GM21423 (cell line): ENCODE measurements around the gene ANGPT4.
"Not testable (repeated sequence)": the region's sequence is repeated elsewhere in the genome, so short reads cannot be mapped to it uniquely, and the experiment has no call there.

Experiments used
- ATAC-seq: cut with Tn5 transposase; IDR thresholded peaks from one replicate; pipeline ENCODE4 v1.9.1; 2021; ENCODE audit warnings: mild to moderate bottlenecking, moderate library complexity; ENCODE audit not compliant: unreplicated experiment

Gene ANGPT4

DNA sequence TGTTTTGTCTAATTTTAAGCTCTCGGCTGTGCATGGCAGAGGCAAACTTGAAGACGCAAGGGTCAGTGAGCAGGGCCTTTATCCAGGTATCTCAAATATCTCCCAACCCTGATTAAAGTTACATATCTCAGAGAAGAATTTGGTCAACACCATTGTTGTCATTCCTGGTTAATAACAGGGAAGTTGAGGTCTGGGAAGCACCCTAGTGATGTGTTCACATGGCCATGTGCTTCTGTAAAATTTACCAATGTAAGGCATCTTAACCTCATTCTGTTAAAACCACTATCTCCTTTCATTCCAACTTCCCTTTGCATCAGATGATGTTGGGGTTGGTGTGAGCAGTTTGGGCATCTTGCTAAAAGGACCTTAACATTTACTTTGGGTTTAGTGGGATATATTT, 86.6 kb downstream of the ANGPT4 start:
- ATAC-seq = no peak

DNA sequence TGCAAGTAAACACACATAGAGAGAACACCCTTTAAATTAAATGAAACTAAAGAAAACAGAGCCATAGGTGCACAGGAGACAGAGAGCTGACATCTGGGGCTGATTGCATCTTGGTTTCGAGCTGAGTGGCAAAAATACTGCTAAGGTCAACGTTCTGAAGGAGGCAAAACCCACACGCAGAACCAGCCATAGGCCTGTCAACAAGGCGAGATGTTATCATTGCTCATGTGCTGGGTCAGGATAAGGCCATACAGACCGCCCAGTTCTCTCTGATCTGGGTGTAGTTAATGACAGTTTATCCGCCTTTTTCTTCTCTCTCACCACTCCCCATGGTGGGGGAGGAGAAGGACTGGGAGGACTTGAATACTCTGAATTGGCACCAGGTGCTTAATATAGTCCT, 87.1 kb downstream of the ANGPT4 start:
- ATAC-seq = no peak

DNA sequence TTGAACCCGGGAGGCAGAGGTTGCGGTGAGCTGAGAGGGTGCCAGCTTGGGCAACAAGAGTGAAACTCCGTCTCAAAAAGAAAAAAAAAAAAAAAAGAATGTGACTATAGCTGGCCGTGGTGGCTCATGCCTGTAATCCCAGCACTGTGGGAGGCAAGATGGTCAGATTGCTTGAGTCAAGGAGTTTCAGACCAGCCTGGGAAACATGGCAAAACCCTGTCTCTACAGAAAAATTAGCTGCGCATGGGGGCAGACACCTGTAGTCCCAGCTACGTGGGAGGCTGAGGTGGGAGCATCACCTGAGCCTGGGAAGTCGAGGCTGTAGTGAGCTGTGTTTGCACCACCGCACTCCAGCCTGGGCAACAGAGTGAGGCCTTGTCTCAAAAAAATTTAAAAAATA, 88.2 kb downstream of the ANGPT4 start:
- ATAC-seq = not testable (repeated sequence)

DNA sequence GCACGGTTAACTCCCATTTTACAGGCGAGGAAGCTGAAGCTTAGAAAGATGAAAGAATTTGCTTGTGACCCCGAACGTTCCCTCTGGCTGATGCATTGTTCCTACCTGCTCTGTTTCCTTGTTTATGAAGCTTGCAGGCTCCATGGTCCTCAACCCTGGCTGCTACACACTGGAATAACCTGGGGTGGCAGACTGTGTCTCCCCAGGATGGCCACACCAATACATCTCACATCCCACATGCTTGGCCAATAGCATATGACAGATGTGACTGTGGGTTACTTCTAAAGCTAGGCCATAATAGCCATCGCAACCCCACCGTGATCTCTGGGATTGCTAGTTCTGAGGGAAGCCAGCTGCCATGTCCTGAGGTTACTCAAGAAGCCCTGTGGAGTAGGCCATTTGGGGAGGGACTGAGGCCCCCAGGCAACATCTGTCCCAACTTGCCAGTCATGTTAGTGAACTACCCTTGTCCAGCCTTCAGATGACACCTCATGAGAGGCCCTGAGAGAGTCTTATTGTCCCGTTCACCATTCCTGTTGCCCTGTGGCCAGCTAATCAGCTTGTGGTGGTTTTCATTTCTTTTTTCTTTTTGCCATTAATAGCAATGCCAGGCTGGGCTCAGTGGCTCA, 89.3 kb downstream of the ANGPT4 start:
- no peak for ATAC-seq

DNA sequence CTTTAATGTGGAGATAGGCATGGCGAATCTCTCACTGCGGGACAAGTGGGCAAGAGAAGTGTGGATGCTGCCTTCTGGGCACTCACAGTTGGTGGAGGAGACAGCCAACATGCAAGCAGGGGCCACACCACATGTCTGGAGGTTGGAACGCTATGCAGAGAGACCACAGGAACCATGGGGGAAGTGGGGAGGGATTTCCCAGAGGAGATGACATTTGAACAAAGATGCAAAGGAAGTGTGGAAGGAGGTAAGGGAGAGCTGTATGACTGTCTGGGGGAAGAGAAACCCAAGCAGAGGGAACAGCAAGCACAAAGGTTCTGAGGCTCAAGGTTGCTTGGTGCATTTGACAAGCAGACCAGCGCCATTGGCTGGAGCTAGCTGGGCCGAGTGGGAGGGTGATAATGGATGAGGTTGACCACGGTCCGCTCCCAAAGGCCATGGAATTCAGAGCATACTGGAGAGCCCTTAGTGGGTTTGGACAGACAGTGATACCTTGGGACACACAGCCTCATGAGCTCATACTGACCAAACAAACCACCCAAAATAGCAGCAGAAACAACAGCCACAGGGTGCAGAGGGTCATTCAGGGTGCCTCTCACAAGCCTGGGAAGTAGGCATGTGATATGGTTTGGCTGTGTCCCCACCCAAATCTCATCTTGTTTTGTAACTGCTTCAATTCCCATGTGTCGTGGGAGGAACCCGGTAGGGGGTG, 90.3 kb downstream of the ANGPT4 start:
- ATAC-seq = no peak

DNA sequence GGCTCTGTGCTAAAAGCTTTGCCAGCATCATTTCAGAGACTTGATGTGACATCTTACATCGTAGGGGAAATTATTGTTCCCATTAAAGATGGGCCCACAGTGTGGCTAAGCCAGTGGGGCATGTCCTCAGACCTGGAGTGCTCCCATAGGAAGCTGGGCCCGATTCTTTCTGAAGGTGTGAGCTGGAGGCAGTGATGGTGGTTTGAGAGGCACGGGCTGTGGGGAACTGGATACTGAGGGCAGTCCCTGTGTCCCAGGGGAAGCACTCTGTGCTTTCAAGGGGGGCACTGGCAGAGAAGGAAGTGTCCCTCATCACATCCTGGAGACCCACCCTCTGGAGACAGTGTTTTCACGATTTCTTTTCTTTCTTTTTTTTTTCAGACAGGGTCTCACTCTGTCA, 91.2 kb downstream of the ANGPT4 start:
- no peak for ATAC-seq

DNA sequence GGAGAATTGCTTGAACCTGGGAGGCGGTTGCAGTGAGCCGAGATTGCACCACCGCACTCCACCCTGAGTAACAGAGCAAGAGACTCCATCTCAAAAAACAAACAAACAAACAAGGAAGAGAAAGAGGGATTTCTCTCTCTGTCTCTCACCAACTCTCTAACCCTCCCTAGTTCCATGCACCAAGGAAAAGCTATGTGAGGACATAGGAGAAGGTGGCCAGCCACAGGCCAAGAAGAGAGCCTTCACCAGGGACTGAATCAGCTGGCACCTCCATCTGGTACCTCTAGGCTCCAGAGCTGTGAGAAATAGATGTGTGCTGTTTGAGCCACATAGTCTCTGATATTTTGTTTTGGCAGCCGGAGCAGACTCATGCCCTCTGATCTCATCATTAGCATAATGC, 91.6 kb downstream of the ANGPT4 start:
- no peak for ATAC-seq

DNA sequence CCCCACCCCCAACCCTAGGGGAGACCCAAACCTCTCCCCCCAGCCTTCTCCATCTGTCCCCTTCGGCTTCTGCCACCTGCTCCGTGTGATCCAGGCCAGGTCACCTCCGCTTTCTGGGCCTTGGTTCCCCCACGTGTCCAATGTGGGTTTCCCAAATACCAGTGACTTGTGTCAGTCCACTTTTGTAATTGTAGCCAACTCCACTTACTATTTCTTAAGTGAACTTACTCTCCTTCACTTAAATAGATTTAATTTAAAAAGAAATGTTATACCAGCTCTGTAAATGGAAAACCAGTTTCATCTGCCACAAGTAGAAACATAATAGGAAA, 92.6 kb downstream of the ANGPT4 start:
- no peak for ATAC-seq

DNA sequence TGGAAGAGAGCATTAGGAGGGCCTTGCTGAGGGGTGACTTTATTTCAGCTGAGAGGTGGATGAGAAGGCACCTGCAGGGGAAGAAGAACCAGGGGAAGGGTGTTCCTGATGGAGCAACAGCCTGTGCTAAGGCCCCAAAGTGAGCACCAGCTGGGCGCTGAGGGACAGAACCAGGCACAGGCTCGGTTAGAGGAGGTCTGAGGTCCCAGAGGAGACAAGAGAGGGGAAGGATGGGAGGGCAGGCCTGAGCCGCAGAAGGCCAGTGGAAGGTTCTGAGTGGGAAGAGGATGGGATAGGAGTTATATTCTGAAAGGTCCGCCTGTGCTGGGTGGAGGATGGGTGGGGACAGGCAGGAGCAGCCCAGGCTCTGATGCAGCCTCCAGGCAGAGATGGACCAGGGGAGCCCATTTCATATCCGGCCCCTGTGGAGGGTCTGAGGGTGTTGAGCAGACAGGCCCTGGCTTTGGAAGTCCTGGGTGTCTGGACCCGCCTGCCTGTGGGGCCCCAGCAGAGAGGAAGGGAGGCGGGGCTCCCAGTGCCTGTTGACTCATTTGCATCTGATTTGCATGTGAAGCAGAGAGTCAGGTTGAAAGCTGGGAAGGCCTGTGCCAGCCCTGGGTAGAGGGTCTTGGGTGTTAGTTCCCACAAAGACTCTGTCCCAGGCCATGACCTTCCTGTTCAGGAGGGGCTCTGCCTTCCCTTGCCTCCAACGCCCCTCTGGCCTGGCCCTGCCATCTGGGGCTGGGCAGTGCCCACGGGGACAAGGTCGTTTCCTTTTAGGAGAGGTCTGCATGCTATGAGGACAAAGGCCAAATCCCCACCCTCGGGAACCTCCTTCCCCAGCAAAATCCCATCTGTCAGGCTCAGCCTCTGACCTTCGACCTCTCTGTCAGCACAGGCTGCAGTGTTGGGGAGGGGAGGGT, 93.2 kb downstream of the ANGPT4 start:
- ATAC-seq = no peak

DNA sequence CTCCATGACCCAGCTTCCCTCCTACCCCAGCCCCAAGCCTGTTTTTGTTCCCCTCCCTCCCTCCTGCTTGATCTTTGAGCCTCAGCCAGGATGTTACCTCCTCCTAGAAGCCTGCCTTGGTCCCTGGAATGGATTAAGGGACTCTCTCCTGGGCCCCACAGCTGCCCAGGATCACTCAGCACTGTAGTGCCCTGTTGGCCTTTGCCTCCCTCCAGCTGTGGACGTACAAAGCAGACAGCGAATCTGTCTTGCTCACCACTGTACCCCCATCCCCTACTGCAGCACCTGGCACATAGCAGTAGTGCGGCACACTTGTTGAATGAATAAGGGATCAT, 94.4 kb downstream of the ANGPT4 start:
- ATAC-seq = no peak

DNA sequence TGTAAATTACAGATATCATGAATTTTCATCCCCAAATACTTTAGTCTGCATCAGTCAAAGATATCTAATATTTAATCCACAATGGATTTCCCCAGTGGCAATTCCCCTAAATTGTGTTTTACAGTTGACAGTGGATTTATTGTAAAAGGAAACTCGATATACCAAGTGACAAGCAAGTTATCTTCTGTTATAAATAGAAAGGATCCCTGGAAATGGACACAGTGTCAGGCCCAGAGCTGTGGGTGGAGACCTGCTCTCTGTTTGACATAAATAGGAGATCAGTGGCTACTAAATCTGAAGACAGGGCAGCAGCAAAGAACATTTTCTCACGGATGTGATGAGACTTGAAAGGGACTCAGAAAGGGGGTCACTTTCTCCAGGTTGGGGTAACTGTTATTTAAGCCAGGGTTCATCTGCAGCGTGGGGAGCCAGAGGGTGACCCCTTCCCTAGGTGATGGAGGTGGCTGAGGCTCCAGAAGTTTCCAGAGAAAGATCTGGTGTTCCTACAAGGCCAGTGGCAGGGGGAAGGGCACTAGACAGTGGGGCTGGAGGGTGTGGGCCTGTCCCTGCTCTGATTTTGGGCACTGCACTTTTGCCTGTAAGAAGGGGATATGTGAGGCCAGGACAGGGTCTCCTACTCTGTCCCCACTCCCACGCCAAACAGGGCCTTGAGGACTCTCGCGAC, 94.9 kb downstream of the ANGPT4 start:
- ATAC-seq = no peak

DNA sequence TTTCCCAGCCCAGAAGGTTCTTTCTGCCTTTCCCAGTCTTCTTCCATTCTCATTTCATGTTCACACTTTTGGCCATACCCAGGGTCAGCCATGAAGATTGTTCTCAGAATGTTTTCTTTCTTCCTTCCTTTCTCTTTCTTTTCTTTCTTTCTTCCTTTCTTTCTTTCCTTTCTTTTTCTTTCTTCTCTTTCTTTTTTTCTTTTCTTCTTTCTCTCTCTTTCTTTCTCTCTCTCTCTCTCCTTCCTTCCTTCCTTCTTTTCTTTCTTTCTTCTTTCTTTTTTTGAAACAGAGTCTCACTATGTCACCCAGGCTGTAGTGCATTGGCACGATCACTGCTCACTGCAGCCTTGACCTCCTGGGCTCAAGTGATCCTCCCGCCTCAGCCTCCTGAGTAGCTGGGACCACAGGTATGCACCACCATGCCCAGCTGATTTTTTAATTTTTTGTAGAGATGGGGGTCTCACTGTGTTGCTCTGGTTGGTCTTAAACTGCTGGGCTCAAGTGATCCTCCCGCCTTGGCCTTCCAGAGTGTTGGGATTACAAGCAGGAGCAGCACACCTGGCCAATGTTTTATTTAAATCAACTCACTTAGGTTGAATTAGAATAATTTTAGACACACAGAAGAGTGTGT, 95.7 kb downstream of the ANGPT4 start:
- no peak for ATAC-seq
